Glutamatergic neuron (in vitro differentiated cells): Measurements from ENCODE around the gene C20orf144. TPM values are rescaled to one million over a fixed set of nuclear protein-coding genes. Genes with fewer than 3 reads are reported as not detected.

Experiments used
- DNase-seq: peaks from one replicate; pipeline ENCODE4 v3.0.0; 2022
- H3K27ac Mint-ChIP-seq: one replicate; pipeline ENCODE4 v1.8.0; 2020; ENCODE audit warnings: mild to moderate bottlenecking, mixed read lengths, inconsistent platforms; ENCODE audit not compliant: unreplicated experiment
- H3K27me3 Mint-ChIP-seq: one replicate; pipeline ENCODE4 v1.8.0; 2020; ENCODE audit warnings: mild to moderate bottlenecking, moderate library complexity, mixed read lengths, inconsistent platforms; ENCODE audit not compliant: unreplicated experiment
- H3K36me3 Mint-ChIP-seq: one replicate; pipeline ENCODE4 v1.8.0; 2020; ENCODE audit warnings: mild to moderate bottlenecking, mixed read lengths, inconsistent platforms; ENCODE audit not compliant: unreplicated experiment
- H3K4me1 Mint-ChIP-seq: one replicate; pipeline ENCODE4 v1.8.0; 2020; ENCODE audit warnings: mild to moderate bottlenecking, low read depth, mixed read lengths, inconsistent platforms; ENCODE audit not compliant: unreplicated experiment
- H3K4me3 Mint-ChIP-seq: one replicate; pipeline ENCODE4 v1.8.0; 2020; ENCODE audit warnings: mild to moderate bottlenecking, mixed read lengths, inconsistent platforms; ENCODE audit not compliant: unreplicated experiment
- H3K9me3 Mint-ChIP-seq: one replicate; pipeline ENCODE4 v1.8.0; 2020; ENCODE audit warnings: mild to moderate bottlenecking, moderate library complexity, mixed read lengths, inconsistent platforms; ENCODE audit not compliant: unreplicated experiment
- CTCF ChIP-seq: fragments of 200-600 bp; sonication (generic); IDR thresholded peaks from one replicate; pipeline ENCODE4 v1.5.0; 2021; ENCODE audit not compliant: partially characterized antibody, unreplicated experiment
- total RNA-seq: library from RNA; stranded (reverse); fragmentation: NEBNext Ultra II Directional; extraction: Animal tissue kit (Norgen Biotek cat#: 25700); gene quantifications from one replicate; pipeline ENCODE4 v1.2.1, GENCODE V29; 2021; ENCODE audit not compliant: unreplicated experiment

The C20orf144 gene
- total RNA-seq, 1 donor from 2014 or later = not detected

GRCh38 chr20:33663161-33664084 lies 1.3 kb downstream of the C20orf144 start:
- H3K4me3 Mint-ChIP-seq = peak overlapping the region; percentile 85
- DNase-seq = peak; percentile 87
- peaks cover 23% of the 10 kb centered on the region for H3K9me3 Mint-ChIP-seq
- H3K4me1 Mint-ChIP-seq = peaks cover 19% of the 10 kb centered on the region
- no peak overlapping the region for H3K27ac Mint-ChIP-seq
- H3K36me3 Mint-ChIP-seq = no peaks in the 10 kb centered on the region
- TF ChIP-seq CTCF = no peak
- peaks cover 9% of the 10 kb centered on the region for H3K27me3 Mint-ChIP-seq

GRCh38 chr20:33664085-33664761 lies 2.1 kb downstream of the C20orf144 start:
- peak overlapping the region; percentile 77 for H3K27ac Mint-ChIP-seq
- DNase-seq = no peak
- H3K36me3 Mint-ChIP-seq = no peaks in the 10 kb centered on the region
- TF ChIP-seq CTCF = no peak
- peak overlapping the region; percentile 85 for H3K4me3 Mint-ChIP-seq
- peaks cover 22% of the 10 kb centered on the region for H3K4me1 Mint-ChIP-seq
- peaks cover 20% of the 10 kb centered on the region for H3K9me3 Mint-ChIP-seq
- peaks cover 7% of the 10 kb centered on the region for H3K27me3 Mint-ChIP-seq

- no peak for TF ChIP-seq CTCF
- DNase-seq = no peak
Observed at GRCh38 chr20:33664762-33665144, 2.6 kb downstream of the C20orf144 start.

GRCh38 chr20:33666293-33667244 lies 4.4 kb downstream of the C20orf144 start, which contains the start of gene ACTL10:
Gene ACTL10, plus strand, starts transcription at chr20:33666943. Its CDS starts 555 bp downstream, at chr20:33667498.
- Mint-ChIP-seq H3K27me3 (peaks cover 7% of the 10 kb centered on the region), H3K4me3 (peak within 1 kb of the TSS; percentile 91), H3K36me3 (no peaks in the 10 kb centered on the region), H3K27ac (peak within 1 kb of the TSS; percentile 68), H3K9me3 (peaks cover 23% of the 10 kb centered on the region), H3K4me1 (peaks cover 29% of the 10 kb centered on the region)
- peak; percentile 91 for DNase-seq
- TF ChIP-seq CTCF = no peak

More at GRCh38 chr20:33664762-33665144, 2.6 kb downstream of the C20orf144 start:
- H3K27me3 Mint-ChIP-seq = peaks cover 7% of the 10 kb centered on the region
- H3K4me3 Mint-ChIP-seq = peak overlapping the region; percentile 85
- no peaks in the 10 kb centered on the region for H3K36me3 Mint-ChIP-seq
- peaks cover 25% of the 10 kb centered on the region for H3K4me1 Mint-ChIP-seq
- H3K9me3 Mint-ChIP-seq = peaks cover 20% of the 10 kb centered on the region
- H3K27ac Mint-ChIP-seq = peak overlapping the region; percentile 77
